IPS DF 4.7 (cell line): ENCODE results near the gene DDX54.

Experiments used
- DNase-seq: peaks from one replicate; pipeline ENCODE4 v3.0.0-alpha.2; 2013; ENCODE audit warnings: low spot score; ENCODE audit errors: extremely low read depth

The DDX54 gene

GRCh38 chr12:113189361-113189760, 4.1 kb upstream of the DDX54 start:
- DNase-seq = no peak

GRCh38 chr12:113186666-113187325, 1.5 kb upstream of the DDX54 start:
- DNase-seq = no peak

GRCh38 chr12:113186033-113186365, 721 bp upstream of the DDX54 start:
- DNase-seq = no peak

GRCh38 chr12:113184900-113185179, 438 bp downstream of the DDX54 start:
- no peak for DNase-seq

GRCh38 chr12:113184098-113184899, 979 bp downstream of the DDX54 start:
- no peak for DNase-seq

- no peak for DNase-seq
Measured at GRCh38 chr12:113183030-113183589, 2.2 kb downstream of the DDX54 start.

- DNase-seq = no peak
Measured at GRCh38 chr12:113181975-113182374, 3.3 kb downstream of the DDX54 start.

- DNase-seq = no peak
Measured at GRCh38 chr12:113180333-113180732, 4.9 kb downstream of the DDX54 start.

GRCh38 chr12:113179023-113179422, 6.3 kb downstream of the DDX54 start:
- DNase-seq = no peak

- DNase-seq = no peak
Measured at GRCh38 chr12:113174461-113175384, 10.6 kb downstream of the DDX54 start.

- no peak for DNase-seq
Measured at GRCh38 chr12:113173081-113173698, 12.1 kb downstream of the DDX54 start.

- no peak for DNase-seq
Measured at GRCh38 chr12:113172185-113172584, 13.1 kb downstream of the DDX54 start.

GRCh38 chr12:113171543-113171942, 13.7 kb downstream of the DDX54 start:
- DNase-seq = no peak

- DNase-seq = no peak
Measured at GRCh38 chr12:113170926-113171325, 14.4 kb downstream of the DDX54 start.

- no peak for DNase-seq
Measured at GRCh38 chr12:113170457-113170856, 14.8 kb downstream of the DDX54 start.

GRCh38 chr12:113169697-113170096, 15.6 kb downstream of the DDX54 start:
- DNase-seq = no peak

GRCh38 chr12:113167868-113168267, 17.4 kb downstream of the DDX54 start:
- DNase-seq = no peak

- DNase-seq = no peak
Measured at GRCh38 chr12:113165521-113166450, 19.5 kb downstream of the DDX54 start.

GRCh38 chr12:113164014-113164413, 21.3 kb downstream of the DDX54 start:
- no peak for DNase-seq

GRCh38 chr12:113163030-113163360, 22.3 kb downstream of the DDX54 start:
- no peak for DNase-seq
